ENCODE measurements around the gene WFDC5.
"Not testable (repeated sequence)": the region's sequence is repeated elsewhere in the genome, so short reads cannot be mapped to it uniquely, and the experiment has no call there.

Gene WFDC5

GRCh38 chr20:45114465-45115385 lies at the start of gene WFDC5:
Gene WFDC5 (minus strand): TSS chr20:45115174. CDS start chr20:45115083, 91 bp downstream.
- DNase-seq: no peak

GRCh38 chr20:45163083-45163803 lies 48.3 kb upstream of the WFDC5 start:
- DNase-seq: no peak

- DNase-seq: no peak
These were observed 43.0 kb upstream of the WFDC5 start for GRCh38 chr20:45157962-45158361.

- no peak for DNase-seq
These were observed 41.7 kb upstream of the WFDC5 start for GRCh38 chr20:45156713-45157112.

GRCh38 chr20:45154794-45155193 lies 39.8 kb upstream of the WFDC5 start:
- DNase-seq: not testable (repeated sequence)

GRCh38 chr20:45154183-45154582 lies 39.2 kb upstream of the WFDC5 start:
- no peak for DNase-seq

GRCh38 chr20:45153752-45154151 lies 38.8 kb upstream of the WFDC5 start:
- DNase-seq: no peak

GRCh38 chr20:45153147-45153546 lies 38.2 kb upstream of the WFDC5 start:
- no peak for DNase-seq

- DNase-seq: no peak
These were observed 37.4 kb upstream of the WFDC5 start for GRCh38 chr20:45152405-45152804.

GRCh38 chr20:45149062-45149461 lies 34.1 kb upstream of the WFDC5 start:
- DNase-seq: no peak

- no peak for DNase-seq
These were observed 25.9 kb upstream of the WFDC5 start for GRCh38 chr20:45140836-45141235.

GRCh38 chr20:45139733-45140375 lies 24.9 kb upstream of the WFDC5 start:
- not testable (repeated sequence) for DNase-seq

GRCh38 chr20:45138561-45139300 lies 23.8 kb upstream of the WFDC5 start:
- peak; percentile 45 for DNase-seq

GRCh38 chr20:45136911-45137310 lies 21.9 kb upstream of the WFDC5 start:
- DNase-seq: no peak

GRCh38 chr20:45128099-45128498 lies 13.1 kb upstream of the WFDC5 start:
- no peak for DNase-seq

GRCh38 chr20:45124365-45124764 lies 9.4 kb upstream of the WFDC5 start, which contains the start of gene WFDC12:
Gene WFDC12 (minus strand): TSS chr20:45124465. CDS start chr20:45124447, 18 bp downstream.
- DNase-seq: no peak

- no peak for DNase-seq
These were observed 6.4 kb upstream of the WFDC5 start for GRCh38 chr20:45121388-45121787.

- DNase-seq: no peak
These were observed 4.7 kb upstream of the WFDC5 start for GRCh38 chr20:45119556-45120266.

GRCh38 chr20:45118028-45118427 lies 3.1 kb upstream of the WFDC5 start:
- no peak for DNase-seq

GRCh38 chr20:45117581-45117980 lies 2.6 kb upstream of the WFDC5 start:
- DNase-seq: no peak

- no peak for DNase-seq
These were observed 855 bp upstream of the WFDC5 start for GRCh38 chr20:45115829-45116228.

- no peak for DNase-seq
These were observed 406 bp upstream of the WFDC5 start for GRCh38 chr20:45115386-45115774.
